ENCODE measurements around the gene EDRF1. TPM values are rescaled to one million over a fixed set of nuclear protein-coding genes. Genes with fewer than 3 reads are reported as not detected.

The EDRF1 gene
- total RNA-seq, 1 experiment from 2014 or later = 49.2 TPM

DNA sequence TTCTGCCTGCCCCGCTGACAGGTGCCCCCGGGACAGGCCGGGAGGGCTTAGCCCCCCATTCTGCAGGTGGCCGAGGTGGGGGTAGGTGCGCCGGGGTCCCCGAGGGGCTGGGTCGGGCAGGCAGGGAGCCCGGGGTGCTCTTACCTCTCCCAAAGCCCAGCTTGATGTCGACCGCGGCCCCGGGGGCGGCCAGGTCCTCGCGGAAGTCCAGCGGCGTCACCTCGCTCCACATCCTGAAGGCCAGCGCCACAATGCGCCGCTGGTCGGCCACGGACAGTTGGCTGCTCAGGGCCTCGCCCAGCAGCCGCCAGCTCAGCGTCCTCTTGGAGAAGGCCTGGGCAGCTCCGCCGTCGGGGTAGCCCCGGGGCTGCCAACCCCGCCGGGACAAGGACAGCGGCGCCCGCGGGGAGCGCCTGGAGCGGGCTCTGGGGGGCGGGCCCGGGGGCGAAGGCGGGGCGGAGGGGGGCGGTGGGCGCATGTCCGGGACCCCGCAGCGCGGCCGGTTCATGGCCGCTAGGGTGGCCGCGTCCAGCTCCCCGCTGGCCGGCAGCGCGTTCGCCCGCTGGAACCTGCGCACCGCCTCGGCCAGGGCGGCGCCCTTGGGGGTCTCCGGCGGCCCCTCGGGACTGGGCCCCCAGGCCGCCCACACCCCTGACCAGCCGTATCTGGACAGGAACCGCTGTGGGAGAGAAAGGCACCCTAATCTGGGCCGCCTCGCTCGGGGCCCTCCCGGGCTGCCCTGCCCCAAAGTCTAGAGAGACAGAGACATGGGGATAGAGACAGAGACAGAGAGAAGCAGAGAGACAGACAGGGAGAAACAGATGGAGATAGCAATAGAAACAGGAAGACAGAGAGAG, 54.4 kb downstream of the EDRF1 start:
- no peak overlapping the region for H2AFZ ChIP-seq (ENCODE audit: low read depth, low read length, poor library complexity, severe bottlenecking)
- H3K27ac ChIP-seq (ENCODE audit: low read depth, low read length) = no peak overlapping the region
- H3K4me2 ChIP-seq (ENCODE audit: low read length) = no peak overlapping the region
- H3K4me1 ChIP-seq (ENCODE audit: control insufficient read depth in 1 of 2, insufficient read depth in 2 of 2, low read length in 2 of 2) = no peaks in the 10 kb centered on the region
- intact Hi-C loops (cut with micrococcal nuclease) = no loop called here
- no peak overlapping the region for H3K9ac ChIP-seq (ENCODE audit: low read length)
- POLR2A ChIA-PET = no interaction called here
- BruUV-seq (replicated peaks) = no TSS peak
- H3K4me3 ChIP-seq (replicated peaks in 1 of 2; ENCODE audit: low read depth in 1 of 2, low read length in 2 of 2) = no peak overlapping the region
- no peaks in the 10 kb centered on the region for H3K36me3 ChIP-seq (ENCODE audit: control insufficient read depth in 1 of 2, insufficient read depth in 2 of 2, low read length in 2 of 2)
- no peaks in the 10 kb centered on the region for H3K27me3 ChIP-seq (ENCODE audit: insufficient read depth, low read length)
- no peaks in the 10 kb centered on the region for H3K9me3 ChIP-seq (ENCODE audit: control insufficient read depth in 1 of 2, insufficient read depth in 1 of 2, low read depth in 1 of 2, low read length in 2 of 2)
- no peaks in the 10 kb centered on the region for H3K9me2 ChIP-seq (ENCODE audit: insufficient read depth)
- RAD21 ChIA-PET (ENCODE audit: low non-redundant PET in 1 of 2, low total read pairs in 2 of 2, uncharacterized antibody in 2 of 2, unreplicated experiment in 2 of 2) = no interaction called here
- no peak for ATAC-seq
- no peak for DNase-seq (ENCODE audit: low read depth, low spot score)
- H3K79me2 ChIP-seq (ENCODE audit: insufficient read depth, low read length) = no peaks in the 10 kb centered on the region
- no peak for TF ChIP-seq CBX3 (IDR thresholded peaks at IDR 0.05; ENCODE audit: low read depth)
- TF ChIP-seq, protein P1, sequence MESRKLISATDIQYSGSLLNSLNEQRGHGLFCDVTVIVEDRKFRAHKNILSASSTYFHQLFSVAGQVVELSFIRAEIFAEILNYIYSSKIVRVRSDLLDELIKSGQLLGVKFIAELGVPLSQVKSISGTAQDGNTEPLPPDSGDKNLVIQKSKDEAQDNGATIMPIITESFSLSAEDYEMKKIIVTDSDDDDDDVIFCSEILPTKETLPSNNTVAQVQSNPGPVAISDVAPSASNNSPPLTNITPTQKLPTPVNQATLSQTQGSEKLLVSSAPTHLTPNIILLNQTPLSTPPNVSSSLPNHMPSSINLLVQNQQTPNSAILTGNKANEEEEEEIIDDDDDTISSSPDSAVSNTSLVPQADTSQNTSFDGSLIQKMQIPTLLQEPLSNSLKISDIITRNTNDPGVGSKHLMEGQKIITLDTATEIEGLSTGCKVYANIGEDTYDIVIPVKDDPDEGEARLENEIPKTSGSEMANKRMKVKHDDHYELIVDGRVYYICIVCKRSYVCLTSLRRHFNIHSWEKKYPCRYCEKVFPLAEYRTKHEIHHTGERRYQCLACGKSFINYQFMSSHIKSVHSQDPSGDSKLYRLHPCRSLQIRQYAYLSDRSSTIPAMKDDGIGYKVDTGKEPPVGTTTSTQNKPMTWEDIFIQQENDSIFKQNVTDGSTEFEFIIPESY (IDR thresholded peaks at IDR 0.05; ENCODE audit: extremely low read depth, insufficient replicate concordance, low read length) = no peak
- TF ChIP-seq SRF (IDR thresholded peaks at IDR 0.05; ENCODE audit: low read depth) = no peak
- no peak for TF ChIP-seq RAD21 (IDR thresholded peaks at IDR 0.05; ENCODE audit: low read depth)
- TF ChIP-seq EGR1 (IDR thresholded peaks at IDR 0.05; ENCODE audit: low read depth) = no peak
- no peak for TF ChIP-seq EZH2phosphoT487 (IDR thresholded peaks at IDR 0.05; ENCODE audit: borderline replicate concordance)
- TF ChIP-seq FOSL1 (IDR thresholded peaks at IDR 0.05; ENCODE audit: low read depth) = no peak
- TF ChIP-seq ELF1 (IDR thresholded peaks at IDR 0.05; ENCODE audit: borderline replicate concordance, low read depth) = no peak
- no peak for TF ChIP-seq POLR2A (IDR thresholded peaks at IDR 0.05; ENCODE audit: borderline replicate concordance, extremely low read depth, insufficient read depth, insufficient read length)
- CTCF ChIA-PET = no interaction called here
- H4K20me1 ChIP-seq (ENCODE audit: insufficient read depth) = no peaks in the 10 kb centered on the region
